Measurements from ENCODE around the gene TSACC.

DNA sequence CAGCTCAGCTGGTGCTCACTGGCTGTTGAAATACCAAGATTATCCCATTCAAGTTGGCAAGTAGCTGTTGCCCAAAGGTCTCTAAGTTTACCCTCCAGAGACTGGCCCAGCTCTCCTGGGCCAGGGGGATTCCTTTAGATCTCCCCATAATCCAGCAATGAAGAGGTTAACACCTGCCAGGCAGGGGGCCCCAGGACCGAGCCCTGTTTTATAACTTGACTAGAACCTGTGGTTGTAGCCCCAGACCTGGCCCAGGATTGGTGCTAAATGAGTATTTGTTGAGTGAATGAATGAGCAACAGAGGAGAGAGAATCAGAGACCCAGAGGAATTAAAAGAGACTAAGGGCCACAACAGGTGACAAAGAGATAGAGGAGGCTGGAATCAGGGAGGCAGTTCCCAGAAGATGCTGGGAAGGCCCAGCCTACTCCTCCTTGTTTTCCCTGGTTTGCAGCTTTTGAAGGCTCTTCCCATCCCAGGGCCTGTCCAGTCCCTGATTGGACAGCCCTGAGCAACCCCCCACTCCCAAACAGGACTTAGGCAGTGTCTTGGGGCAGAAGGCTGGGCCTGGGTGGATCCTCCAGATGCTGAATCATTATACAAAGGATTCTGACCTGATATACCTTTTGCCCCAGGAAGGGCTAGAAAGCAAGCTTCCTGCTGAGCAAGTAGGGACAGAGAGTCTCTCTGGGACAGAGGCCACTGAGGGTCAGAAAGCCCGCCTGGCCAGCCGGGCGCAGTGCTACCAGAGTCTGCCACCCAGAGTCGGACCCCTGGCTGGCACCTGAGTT is 28.2 kb downstream of the TSACC start:
- no peak for TF ChIP-seq BMI1 (IDR thresholded peaks at IDR 0.05; ENCODE audit: borderline replicate concordance)
- no peak for TF ChIP-seq EZH2 (IDR thresholded peaks at IDR 0.05; ENCODE audit: borderline replicate concordance, control insufficient read depth, low read depth, low read length)
- TF ChIP-seq, protein P1, sequence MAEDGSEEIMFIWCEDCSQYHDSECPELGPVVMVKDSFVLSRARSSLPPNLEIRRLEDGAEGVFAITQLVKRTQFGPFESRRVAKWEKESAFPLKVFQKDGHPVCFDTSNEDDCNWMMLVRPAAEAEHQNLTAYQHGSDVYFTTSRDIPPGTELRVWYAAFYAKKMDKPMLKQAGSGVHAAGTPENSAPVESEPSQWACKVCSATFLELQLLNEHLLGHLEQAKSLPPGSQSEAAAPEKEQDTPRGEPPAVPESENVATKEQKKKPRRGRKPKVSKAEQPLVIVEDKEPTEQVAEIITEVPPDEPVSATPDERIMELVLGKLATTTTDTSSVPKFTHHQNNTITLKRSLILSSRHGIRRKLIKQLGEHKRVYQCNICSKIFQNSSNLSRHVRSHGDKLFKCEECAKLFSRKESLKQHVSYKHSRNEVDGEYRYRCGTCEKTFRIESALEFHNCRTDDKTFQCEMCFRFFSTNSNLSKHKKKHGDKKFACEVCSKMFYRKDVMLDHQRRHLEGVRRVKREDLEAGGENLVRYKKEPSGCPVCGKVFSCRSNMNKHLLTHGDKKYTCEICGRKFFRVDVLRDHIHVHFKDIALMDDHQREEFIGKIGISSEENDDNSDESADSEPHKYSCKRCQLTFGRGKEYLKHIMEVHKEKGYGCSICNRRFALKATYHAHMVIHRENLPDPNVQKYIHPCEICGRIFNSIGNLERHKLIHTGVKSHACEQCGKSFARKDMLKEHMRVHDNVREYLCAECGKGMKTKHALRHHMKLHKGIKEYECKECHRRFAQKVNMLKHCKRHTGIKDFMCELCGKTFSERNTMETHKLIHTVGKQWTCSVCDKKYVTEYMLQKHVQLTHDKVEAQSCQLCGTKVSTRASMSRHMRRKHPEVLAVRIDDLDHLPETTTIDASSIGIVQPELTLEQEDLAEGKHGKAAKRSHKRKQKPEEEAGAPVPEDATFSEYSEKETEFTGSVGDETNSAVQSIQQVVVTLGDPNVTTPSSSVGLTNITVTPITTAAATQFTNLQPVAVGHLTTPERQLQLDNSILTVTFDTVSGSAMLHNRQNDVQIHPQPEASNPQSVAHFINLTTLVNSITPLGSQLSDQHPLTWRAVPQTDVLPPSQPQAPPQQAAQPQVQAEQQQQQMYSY (CRISPR knock-in tag; IDR thresholded peaks at IDR 0.05), result no peak
- no peak for TF ChIP-seq CHD4 (IDR thresholded peaks at IDR 0.05)
- TF ChIP-seq HDGF (IDR thresholded peaks at IDR 0.05), result no peak
- no peak for TF ChIP-seq CBFB (IDR thresholded peaks at IDR 0.05; ENCODE audit: low read depth)
- TF ChIP-seq, protein P2, sequence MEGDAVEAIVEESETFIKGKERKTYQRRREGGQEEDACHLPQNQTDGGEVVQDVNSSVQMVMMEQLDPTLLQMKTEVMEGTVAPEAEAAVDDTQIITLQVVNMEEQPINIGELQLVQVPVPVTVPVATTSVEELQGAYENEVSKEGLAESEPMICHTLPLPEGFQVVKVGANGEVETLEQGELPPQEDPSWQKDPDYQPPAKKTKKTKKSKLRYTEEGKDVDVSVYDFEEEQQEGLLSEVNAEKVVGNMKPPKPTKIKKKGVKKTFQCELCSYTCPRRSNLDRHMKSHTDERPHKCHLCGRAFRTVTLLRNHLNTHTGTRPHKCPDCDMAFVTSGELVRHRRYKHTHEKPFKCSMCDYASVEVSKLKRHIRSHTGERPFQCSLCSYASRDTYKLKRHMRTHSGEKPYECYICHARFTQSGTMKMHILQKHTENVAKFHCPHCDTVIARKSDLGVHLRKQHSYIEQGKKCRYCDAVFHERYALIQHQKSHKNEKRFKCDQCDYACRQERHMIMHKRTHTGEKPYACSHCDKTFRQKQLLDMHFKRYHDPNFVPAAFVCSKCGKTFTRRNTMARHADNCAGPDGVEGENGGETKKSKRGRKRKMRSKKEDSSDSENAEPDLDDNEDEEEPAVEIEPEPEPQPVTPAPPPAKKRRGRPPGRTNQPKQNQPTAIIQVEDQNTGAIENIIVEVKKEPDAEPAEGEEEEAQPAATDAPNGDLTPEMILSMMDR (IDR thresholded peaks at IDR 0.05 in 2 of 3, conservative IDR thresholded peaks at IDR 0.05 in 1 of 3; ENCODE audit: control insufficient read depth in 2 of 3, extremely low read depth in 1 of 3, insufficient read depth in 1 of 3, low read depth in 3 of 3, low read length in 3 of 3), result no peak
- TF ChIP-seq, protein P3, sequence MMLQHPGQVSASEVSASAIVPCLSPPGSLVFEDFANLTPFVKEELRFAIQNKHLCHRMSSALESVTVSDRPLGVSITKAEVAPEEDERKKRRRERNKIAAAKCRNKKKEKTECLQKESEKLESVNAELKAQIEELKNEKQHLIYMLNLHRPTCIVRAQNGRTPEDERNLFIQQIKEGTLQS (IDR thresholded peaks at IDR 0.05; ENCODE audit: borderline replicate concordance, extremely low read depth, low read depth, low read length), result no peak
- no peak for TF ChIP-seq SMC3 (IDR thresholded peaks at IDR 0.05; ENCODE audit: borderline replicate concordance, low read length)
- TF ChIP-seq SREBF1 (IDR thresholded peaks at IDR 0.05; ENCODE audit: low read length), result no peak
- TF ChIP-seq CREB1 (IDR thresholded peaks at IDR 0.05; ENCODE audit: low read depth), result no peak

Measured in GM12878 (cell line).